GM18861 (cell line): ENCODE data around the gene PSMG1.
"Not testable (repeated sequence)": the region's sequence is repeated elsewhere in the genome, so short reads cannot be mapped to it uniquely, and the experiment has no call there.

Experiments used
- ATAC-seq: cut with Tn5 transposase; IDR thresholded peaks from one replicate; pipeline ENCODE4 v1.9.1; 2021; ENCODE audit not compliant: unreplicated experiment

The PSMG1 gene, protein sequence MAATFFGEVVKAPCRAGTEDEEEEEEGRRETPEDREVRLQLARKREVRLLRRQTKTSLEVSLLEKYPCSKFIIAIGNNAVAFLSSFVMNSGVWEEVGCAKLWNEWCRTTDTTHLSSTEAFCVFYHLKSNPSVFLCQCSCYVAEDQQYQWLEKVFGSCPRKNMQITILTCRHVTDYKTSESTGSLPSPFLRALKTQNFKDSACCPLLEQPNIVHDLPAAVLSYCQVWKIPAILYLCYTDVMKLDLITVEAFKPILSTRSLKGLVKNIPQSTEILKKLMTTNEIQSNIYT

DNA sequence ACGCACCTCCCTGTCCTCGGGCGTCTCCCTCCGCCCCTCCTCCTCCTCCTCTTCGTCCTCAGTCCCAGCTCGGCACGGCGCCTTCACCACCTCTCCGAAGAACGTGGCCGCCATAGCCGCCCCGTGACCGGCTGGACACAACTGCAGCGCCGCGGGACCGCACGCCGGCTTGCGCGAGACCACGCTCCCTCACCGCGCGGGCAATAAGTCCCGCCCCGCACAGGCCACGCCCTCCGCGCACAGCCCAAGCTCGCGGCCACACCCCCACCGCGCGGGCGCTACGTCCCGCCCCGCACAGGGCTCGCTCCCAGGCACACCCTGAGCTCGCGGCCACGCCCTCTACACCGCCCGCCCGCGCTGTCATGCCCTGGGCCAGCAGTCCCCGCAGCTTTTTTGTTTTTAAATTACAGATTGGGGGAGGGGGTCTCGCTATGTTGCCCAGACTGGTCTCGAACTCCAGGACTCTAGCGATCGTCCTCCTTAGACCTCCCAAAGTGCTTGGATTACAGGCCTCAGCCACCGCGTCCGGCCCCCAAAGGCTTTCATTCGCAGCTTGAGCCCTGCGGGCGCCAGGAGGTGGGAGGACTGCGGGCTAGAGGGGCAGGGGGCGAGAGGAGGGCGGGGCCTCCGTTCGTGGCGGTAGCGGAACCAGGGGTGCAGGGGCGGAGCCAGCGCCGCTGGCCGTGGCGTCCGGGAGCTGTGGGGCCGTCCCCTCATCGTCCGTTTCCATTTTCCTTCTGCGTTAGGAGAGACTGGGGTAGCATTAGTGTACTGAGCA, at the start of gene PSMG1:
TSS of gene PSMG1 (minus strand) at position 180 of the 778 bp plus-strand sequence. CDS start at position 114, 66 bp downstream.
- ATAC-seq, result peak; percentile 72

DNA sequence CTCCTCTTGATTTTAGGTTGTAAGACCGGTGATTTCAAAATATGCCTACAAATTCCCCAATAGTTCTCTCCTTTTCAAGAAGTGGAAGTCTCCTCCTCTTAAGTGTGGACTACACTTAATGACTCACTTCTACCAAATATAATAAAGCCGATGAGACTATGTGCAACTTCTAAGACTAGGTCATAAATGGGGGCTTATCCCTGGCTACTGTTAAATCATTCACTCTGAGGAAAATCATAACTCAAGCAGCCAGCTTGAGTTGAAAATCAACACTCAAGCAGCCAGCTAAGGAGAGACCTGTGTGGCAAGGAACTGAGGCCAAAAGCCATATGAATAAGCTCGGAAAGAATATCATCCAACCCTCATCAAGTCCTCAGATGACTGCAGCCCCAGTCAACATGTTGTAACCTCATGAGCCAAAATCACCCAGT, 49.6 kb upstream of the PSMG1 start:
- ATAC-seq, result no peak

DNA sequence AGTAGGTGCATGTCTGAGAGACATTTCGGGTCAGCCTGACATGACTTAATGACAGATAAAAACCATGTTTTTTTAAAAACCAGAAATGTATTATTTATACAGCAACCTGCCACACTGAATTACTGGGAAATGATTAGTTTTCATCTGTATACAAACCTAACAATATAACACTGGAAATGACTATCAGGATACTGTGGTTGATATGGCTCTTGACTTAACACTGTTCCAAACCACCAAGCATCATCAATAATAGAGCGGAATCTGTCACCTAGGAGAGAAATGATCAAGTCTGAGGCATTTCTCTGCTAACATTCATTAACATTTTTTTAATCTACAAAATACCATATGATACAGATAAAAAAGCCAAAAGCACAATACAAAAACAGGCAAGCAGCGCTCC, 41.7 kb upstream of the PSMG1 start:
- ATAC-seq, result no peak

DNA sequence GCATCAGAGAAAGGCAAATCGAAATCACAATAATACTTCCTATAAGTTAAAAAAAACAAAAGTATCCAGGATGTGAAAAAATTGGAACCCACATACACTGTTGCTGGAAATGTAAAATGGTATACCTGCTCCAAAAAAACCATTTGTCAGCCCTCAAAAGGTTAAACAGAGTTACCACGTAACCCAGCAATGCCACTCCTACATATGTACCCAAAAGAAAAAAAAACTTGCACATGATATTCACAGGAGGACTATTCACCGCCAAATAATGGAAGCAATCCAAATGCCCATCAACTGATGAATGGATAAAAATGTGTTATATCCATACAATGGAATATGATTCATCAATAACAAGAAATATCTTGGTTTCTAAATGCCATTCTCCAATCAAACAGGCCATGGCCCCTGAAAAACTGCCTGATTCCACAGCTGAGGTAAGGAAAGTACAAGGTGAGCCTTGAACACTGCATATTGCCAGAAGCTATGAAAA, 38.8 kb upstream of the PSMG1 start:
- ATAC-seq, result no peak

DNA sequence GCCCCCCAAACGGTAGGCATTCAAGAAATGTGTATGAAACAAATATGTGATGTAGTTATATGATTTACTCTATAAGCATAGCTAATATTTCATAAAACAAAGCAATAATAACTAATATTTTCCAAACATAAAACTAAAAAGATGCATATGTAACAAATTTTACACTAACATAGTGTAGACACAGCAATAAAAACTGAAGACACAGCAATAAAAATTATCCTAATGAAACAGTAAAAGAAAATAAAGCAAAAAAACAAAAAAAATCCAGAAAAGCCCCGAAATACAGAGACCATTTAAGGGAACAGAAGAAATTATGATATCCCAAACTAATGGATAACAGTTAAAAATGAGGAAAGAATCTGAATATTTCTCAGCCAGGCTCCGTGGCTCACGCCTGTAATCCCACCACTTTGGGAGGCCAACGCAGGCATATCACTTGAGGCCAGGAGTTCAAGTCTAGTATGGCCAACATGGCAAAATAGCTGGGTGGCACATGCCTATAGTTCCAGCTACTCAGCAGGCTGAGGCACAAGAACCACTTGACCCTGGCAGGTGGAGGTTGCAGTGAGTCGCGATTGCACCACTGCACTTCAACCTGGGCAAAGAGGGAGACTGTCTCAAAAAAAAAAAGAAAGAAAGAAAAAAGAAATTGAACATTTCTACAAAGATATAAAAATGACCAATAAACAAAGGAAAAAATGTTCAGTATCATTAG, 38.2 kb upstream of the PSMG1 start:
- ATAC-seq, result no peak

DNA sequence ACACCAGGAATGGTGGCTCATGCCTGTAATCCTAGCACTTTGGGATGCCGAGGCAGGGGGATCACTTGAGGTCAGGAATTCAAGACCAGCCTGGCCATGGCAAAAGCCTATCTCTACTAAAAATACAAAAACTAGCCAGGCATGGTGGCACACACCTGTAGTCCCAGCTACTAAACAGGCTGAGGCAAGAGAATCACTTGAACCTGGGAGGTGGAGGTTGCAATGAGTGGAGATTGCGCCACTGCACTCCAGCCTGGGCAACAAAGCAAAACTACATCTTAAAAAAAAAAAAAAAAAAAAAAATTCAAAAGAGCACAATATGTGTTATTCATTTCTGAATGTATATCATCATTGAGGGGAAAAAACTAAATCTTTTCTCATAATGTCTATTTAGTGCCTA, 37.6 kb upstream of the PSMG1 start:
- ATAC-seq, result not testable (repeated sequence)

DNA sequence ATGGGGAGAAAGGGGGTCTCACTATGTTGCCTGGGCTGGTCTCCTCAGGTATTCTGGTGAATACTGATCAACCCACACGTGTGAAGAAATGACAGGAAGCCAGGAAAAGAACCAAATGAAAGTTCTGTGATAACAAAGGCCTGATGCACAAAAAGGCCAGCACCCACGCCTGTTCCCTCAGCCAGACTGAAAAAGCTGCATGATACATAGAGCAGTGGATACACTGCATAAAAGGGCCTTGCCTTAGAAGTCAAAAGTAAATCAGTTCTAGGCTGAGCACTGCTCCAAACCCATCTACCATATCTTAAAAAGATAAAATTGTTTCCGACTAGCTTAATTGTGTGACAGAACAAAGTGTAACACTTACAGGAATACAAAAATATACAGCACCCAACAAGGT, 36.9 kb upstream of the PSMG1 start:
- ATAC-seq, result no peak

DNA sequence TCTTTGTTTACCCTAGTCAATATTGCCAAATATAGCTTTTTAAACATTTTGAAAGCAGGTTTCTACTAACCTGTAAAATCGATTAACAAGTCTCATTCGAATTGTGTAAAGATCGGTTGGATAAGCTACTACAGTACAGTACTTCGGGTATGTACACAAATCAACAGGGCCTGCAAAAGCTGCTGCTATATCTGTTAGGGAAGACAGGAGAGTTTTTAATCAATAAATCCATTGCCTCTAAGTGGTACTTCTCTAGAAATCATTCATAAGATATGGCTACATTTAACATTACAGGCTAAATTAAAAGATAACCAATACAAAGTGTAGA, 34.8 kb upstream of the PSMG1 start:
- ATAC-seq, result no peak

DNA sequence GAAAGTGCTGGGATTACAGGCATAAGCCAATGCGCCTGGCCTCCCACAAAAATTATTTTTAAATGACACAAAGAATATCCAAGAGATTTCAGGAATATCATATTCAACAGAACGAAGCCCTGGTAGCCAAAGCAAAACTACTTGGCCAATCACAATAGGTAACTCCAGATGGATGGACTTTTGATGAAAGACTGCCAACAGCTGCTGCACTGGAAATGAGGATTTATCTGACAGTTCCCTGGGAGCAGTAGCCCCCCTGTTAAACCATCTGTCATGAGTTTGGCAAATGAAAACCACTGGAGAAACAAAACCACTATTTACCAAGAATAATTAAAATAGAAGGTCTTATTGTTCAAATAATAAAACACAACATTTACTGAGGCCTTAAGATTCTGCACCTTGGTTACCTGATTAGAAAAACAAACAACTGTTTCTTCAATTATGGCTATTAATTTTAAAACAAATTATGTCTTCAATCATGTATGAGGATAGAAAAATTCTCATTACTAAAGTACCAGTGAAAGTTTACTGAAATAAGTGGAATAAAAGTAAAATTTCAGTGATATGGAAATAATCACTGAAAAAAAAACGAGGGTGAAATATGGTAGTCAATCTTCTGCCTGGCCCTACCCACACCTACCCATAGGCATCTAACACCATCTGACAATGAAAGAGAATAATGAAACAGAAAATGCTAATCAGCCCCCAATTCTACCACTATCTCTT, 34.3 kb upstream of the PSMG1 start:
- ATAC-seq, result no peak

DNA sequence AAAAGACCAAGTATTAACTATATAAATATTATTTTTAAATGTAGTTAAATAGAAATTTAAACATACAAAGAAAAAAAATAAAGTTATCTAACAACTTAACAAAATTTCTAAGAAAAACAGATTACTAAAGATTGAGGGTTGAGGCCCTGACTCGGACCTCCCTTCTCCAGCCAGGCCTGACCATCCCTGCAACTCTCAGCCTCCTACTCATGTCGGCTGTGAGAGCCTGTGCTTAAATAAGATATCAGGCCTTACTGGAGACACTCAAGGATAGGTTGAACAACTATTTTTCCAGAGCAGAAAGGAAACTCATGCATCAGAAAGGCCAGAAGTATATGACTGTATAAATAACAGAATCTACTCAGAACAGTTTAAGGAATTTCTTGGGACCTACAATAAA, 33.0 kb upstream of the PSMG1 start:
- no peak for ATAC-seq

DNA sequence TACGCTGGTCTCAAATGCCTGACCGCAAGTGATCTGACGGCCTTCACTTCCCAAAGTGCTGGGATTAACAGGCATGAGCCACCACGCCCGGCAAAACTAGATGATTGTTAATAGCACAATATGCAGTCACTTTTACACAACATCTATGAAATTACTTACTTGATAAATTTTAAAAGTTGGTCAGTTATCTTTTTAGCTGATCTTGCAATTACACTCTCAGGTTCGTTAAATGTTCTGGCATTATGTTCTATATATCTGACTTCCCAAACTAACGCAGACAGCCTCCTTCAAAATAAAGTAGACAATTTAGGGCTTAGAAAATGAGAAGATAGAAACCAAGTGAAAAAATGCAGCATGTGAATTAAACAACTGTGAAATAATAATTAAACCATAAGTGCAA, 31.8 kb upstream of the PSMG1 start:
- no peak for ATAC-seq

DNA sequence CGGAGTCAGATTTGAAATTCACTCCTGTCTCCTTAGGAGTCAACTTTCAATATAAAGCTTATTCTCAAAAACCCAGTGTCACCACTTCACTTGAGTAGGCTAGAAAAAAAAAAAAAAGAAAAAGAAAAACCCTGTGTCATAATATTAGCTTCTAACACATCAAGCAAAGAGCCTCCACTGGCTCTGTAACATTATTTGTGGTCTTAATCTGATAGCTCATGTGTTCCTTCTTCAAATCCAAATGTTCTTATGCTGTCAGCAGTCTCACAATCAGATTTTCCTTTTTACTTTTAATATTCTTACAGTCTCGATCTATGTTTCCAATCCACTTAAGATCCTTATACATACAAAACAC, 26.1 kb upstream of the PSMG1 start:
- no peak for ATAC-seq

DNA sequence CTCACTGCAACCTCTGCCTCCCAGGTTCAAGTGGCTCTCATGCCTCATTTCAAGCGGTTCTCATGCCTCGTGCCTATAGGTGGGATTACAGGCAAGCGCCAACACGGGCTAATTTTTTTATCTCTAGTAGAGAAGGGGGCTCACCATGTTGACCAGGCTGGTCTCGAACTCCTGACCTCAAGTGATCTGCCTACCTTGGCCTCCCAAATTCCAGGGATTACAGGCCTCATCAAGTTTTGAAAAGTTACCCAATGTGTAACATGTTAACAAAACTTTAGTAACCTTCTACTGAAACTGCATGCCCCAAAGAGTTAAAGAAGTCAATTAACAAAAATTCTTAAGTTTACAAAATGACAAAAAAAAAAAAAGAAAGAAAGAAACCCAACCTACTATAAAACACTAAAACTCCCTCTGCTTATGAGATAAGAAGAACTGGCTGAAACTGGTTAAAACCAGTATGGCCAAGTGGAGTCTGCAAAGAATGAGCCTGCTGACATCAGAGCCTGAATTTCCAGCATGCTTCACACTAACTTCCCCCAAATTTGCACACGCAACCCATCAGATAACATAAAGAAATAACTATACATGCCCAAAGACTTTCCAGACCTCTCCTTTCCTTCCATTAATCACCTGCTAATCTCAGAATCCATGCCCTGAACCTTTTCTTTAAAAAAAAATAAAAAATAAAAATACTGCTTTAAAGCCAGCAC, 25.5 kb upstream of the PSMG1 start:
- no peak for ATAC-seq

DNA sequence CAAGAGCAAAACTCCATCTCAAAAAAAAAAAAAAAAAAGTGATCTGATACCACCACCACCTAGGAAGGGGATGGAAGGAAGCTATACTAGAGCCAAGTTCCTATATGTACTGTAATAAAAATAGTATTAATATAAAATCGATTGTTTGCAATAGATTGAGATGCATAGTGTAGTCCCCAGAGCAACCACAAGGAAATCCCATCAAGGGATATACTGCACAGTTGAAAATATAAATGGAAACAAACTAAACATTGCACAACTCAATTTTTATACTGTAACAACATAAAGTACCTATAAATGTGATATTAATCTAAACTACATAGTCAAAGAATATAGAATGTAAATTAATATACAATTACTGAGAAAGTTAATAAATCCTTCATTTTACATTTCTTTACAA, 20.9 kb upstream of the PSMG1 start:
- no peak for ATAC-seq

DNA sequence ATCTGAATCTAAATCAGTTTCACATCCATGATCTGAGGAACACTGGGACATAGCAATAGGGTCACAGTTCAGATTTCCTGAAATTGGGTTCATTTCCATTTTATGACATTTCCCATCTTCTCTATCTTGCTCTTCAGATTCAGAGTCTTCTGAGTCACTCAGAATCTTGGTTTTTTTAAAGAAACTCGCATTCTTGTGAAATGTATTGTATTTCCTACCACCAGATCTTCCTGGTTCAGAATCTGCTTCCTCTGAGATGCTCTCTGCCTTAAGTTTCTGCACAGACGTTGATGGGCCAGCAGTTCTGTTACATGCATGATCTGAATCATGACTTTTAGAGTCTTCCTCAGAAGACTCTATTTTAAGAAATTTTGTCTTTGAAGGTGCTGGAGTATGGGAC, 15.5 kb upstream of the PSMG1 start:
- no peak for ATAC-seq

DNA sequence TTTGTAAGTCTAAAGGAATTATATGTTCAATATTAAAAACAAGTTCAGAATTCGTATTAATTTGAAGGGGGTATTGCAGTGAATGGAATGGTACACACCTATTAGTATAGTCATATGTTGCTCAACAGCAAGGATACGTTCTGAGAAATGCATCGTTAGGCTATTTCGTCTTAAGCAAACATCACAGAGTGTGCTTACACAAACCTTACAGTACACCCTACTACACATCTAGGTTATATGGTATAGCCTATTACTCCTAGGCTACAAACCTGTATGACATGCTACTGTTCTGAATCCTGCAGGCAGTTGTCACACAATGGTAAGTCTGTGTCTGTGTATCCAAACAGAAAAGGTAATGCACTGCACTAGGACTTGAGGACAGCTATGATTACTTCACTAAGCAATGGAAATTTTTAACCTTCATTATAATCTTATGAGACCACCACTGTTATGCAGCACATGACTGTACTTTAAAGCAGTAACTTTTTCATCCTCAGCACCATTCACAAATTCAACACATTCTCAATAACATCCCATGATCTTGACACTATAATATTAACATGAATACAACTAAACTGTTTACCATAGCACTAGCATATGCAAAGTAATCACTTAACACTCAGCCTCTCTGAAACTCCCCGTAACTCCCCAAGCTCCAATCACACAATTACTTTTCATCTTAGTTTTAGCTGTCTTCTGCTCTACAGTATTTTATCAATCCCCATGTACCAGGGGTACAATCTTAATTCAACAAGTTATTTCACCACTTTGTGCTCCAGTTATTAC, 14.4 kb upstream of the PSMG1 start:
- ATAC-seq, result no peak

DNA sequence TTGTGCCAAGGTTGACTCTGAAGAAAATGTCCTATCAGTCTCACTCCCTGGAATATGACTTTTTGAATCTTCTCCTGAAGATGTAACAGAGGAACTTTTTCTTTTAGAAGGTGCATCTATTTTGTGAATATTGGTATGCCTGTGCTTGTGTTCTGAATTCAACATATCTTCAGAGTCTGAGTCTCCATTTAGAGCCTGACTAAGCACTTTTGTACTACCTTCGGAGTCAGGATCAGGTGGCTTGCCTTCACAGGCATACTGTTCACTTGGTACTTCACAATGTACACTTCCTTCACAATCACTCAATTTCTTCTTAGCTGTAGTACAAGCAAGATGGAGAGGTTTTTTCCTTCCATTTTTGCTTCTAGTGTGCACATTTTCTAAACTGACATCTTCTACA, 13.6 kb upstream of the PSMG1 start:
- ATAC-seq, result no peak

DNA sequence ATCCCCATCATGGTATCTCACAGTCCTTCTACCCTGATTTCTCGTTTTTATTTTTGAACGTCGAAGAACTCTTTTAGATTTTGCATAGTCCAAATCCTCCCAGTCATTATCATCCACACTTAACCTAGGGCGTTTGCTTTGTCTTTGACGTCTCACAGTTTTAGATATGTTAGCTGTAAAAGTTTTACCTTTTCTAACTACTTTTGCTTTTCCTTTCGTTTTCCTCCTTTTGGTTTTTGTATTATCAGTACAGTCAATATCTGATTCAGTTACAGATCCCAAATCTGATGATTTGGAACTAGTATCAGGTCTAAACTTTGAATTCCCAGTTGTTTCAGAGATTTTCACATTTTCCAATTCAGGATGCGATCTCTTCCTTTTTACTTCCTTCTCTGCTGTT, 13.1 kb upstream of the PSMG1 start:
- ATAC-seq, result no peak

DNA sequence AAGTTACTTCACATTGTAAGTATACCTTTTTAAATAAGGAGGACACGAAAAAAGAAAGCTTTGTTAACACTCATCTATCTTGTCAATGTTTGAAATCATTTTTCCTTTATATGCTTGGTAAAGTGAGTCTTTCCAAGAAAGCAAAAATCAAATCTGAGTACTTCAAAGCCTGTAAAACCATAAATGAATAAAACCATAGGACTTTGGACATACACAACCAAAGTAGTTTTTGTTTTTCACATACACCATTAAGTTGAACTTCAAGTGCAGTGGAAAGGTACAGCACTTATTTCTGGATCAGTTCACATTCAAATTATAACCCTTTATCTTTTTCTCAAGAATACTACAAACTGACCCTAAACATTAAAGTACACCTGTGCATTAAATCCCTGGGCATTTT, 10.1 kb upstream of the PSMG1 start:
- ATAC-seq, result no peak
